Stimulated activated naive CD8-positive, alpha-beta T cell treated with anti-CD3 and anti-CD28 coated beads, Interleukin-15, Interleukin-2, amounts not matched to agents 100 ng/mL and 50 ng/mL, for 24 hours (primary cell): ENCODE measurements around the gene CDKN2C.

Source experiments
- H3K27ac Mint-ChIP-seq: one replicate; pipeline ENCODE4 v1.8.0; 2021; ENCODE audit warnings: mild to moderate bottlenecking, mixed read lengths
- H3K27me3 Mint-ChIP-seq: one replicate; pipeline ENCODE4 v1.8.0; 2021; ENCODE audit warnings: mixed read lengths
- H3K36me3 Mint-ChIP-seq: one replicate; pipeline ENCODE4 v1.8.0; 2021; ENCODE audit warnings: low read depth, mixed read lengths
- H3K4me1 Mint-ChIP-seq: one replicate; pipeline ENCODE4 v1.8.0; 2021; ENCODE audit warnings: low read depth, mixed read lengths
- H3K4me3 Mint-ChIP-seq: one replicate; pipeline ENCODE4 v1.8.0; 2021; ENCODE audit warnings: mild to moderate bottlenecking, mixed read lengths
- H3K9me3 Mint-ChIP-seq: one replicate; pipeline ENCODE4 v1.8.0; 2021; ENCODE audit warnings: mixed read lengths

CDKN2C gene

GRCh38 chr1:51009381-51009780 lies 39.3 kb downstream of the CDKN2C start:
- H3K4me1 Mint-ChIP-seq: no peaks in the 10 kb centered on the region
- H3K4me3 Mint-ChIP-seq: no peak overlapping the region
- H3K36me3 Mint-ChIP-seq: no peaks in the 10 kb centered on the region
- H3K27ac Mint-ChIP-seq: no peak overlapping the region
- peaks cover 5% of the 10 kb centered on the region for H3K9me3 Mint-ChIP-seq
- H3K27me3 Mint-ChIP-seq: no peaks in the 10 kb centered on the region

DNA sequence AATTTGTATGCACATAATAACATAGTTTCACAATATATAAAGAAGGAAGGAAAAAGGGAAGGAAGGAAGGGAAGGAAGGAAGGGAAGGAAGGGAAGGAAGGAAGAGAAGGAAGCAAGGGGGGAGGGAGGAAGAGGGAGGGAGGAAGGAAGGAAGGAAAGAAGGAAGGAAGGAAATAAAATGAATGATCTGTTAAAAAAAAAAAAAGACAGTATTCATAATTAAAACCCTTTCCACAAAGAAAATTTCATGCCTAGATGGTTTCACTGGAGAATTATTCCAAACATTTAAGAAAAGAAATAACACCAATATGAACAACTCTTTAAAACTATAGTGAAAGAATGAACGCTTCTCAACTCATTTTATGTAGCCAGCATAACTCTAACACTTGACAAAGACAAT lies 44.8 kb downstream of the CDKN2C start:
- no peak overlapping the region for H3K4me3 Mint-ChIP-seq
- H3K27me3 Mint-ChIP-seq: peaks cover 12% of the 10 kb centered on the region
- H3K27ac Mint-ChIP-seq: no peak overlapping the region
- H3K36me3 Mint-ChIP-seq: no peaks in the 10 kb centered on the region
- no peaks in the 10 kb centered on the region for H3K4me1 Mint-ChIP-seq
- peaks cover 5% of the 10 kb centered on the region for H3K9me3 Mint-ChIP-seq

GRCh38 chr1:51019811-51020210 lies 49.8 kb downstream of the CDKN2C start:
- no peaks in the 10 kb centered on the region for H3K9me3 Mint-ChIP-seq
- peaks cover 16% of the 10 kb centered on the region for H3K27me3 Mint-ChIP-seq
- no peak overlapping the region for H3K27ac Mint-ChIP-seq
- H3K4me3 Mint-ChIP-seq: no peak overlapping the region
- no peaks in the 10 kb centered on the region for H3K4me1 Mint-ChIP-seq
- no peaks in the 10 kb centered on the region for H3K36me3 Mint-ChIP-seq
